GM23338 (cell line): Measurements from ENCODE around the gene MIX23. TPM values are rescaled to one million over a fixed set of nuclear protein-coding genes. Genes with fewer than 3 reads are reported as not detected.

Source experiments
- ATAC-seq: fragments of 200-7000 bp; cut with Tn5 transposase; 3 replicates; pipeline ENCODE4 v1.9.1; 2020
- DNase-seq: peaks from one replicate; pipeline ENCODE4 v3.0.0-alpha.2; 2015; ENCODE audit warnings: low spot score
- H2AFZ ChIP-seq: fragments of 200-600 bp; sonication (generic); 2 replicates; pipeline ENCODE4 v1.8.0; 2016; ENCODE audit warnings: antibody characterized with exemption, mild to moderate bottlenecking, moderate library complexity
- H3F3A ChIP-seq: fragments of 200-600 bp; sonication (generic); replicated peaks from 2 replicates; pipeline ENCODE4 v1.8.0; 2017; ENCODE audit warnings: antibody characterized with exemption, mixed run types, low read depth
- H3K27ac ChIP-seq: fragments of 200-600 bp; sonication (generic); 2 replicates; pipeline ENCODE4 v1.6.1; 2016; ENCODE audit warnings: low read depth
- H3K27me3 ChIP-seq: fragments of 200-600 bp; sonication (generic); 2 replicates; pipeline ENCODE4 v1.8.0; 2016; ENCODE audit warnings: mild to moderate bottlenecking, mixed run types, moderate library complexity; ENCODE audit not compliant: insufficient read depth
- H3K36me3 ChIP-seq: fragments of 200-600 bp; sonication (generic); 2 replicates; pipeline ENCODE4 v1.8.0; 2016; ENCODE audit warnings: mild to moderate bottlenecking; ENCODE audit not compliant: insufficient read depth
- H3K4me1 ChIP-seq: fragments of 200-600 bp; sonication (generic); 2 replicates; pipeline ENCODE4 v1.8.0; 2016; ENCODE audit warnings: mild to moderate bottlenecking, moderate library complexity; ENCODE audit not compliant: insufficient read depth
- H3K4me2 ChIP-seq: fragments of 200-600 bp; sonication (generic); 2 replicates; pipeline ENCODE4 v1.7.1; 2017; ENCODE audit warnings: mixed run types
- H3K4me3 ChIP-seq: fragments of 200-600 bp; sonication (generic); 2 replicates; pipeline ENCODE4 v1.6.1; 2016; ENCODE audit warnings: mixed run types
- H3K79me2 ChIP-seq: fragments of 200-600 bp; sonication (generic); replicated peaks from 2 replicates; pipeline ENCODE4 v1.8.0; 2017; ENCODE audit warnings: mild to moderate bottlenecking; ENCODE audit not compliant: insufficient read depth
- H3K9me2 ChIP-seq: fragments of 200-600 bp; sonication (generic); 2 replicates; pipeline ENCODE4 v1.8.0; 2017; ENCODE audit not compliant: insufficient read depth
- H4K20me1 ChIP-seq: fragments of 200-600 bp; sonication (generic); replicated peaks from 2 replicates; pipeline ENCODE4 v1.8.0; 2017; ENCODE audit warnings: mild to moderate bottlenecking; ENCODE audit not compliant: insufficient read depth
- H3K27ac Mint-ChIP-seq: 2 replicates; pipeline ENCODE4 v1.8.0; 2020; ENCODE audit warnings: inconsistent platforms, mild to moderate bottlenecking, moderate library complexity, mixed read lengths
- H3K27me3 Mint-ChIP-seq: 3 replicates; pipeline ENCODE4 v1.8.0; 2022; ENCODE audit warnings: low read depth, mild to moderate bottlenecking, moderate library complexity, mixed read lengths, inconsistent platforms; ENCODE audit not compliant: insufficient read depth, poor library complexity
- H3K36me3 Mint-ChIP-seq: 3 replicates; pipeline ENCODE4 v1.8.0; 2021; ENCODE audit warnings: low read depth, mild to moderate bottlenecking, inconsistent platforms, moderate library complexity, mixed read lengths
- H3K4me1 Mint-ChIP-seq: 3 replicates; pipeline ENCODE4 v1.8.0; 2020; ENCODE audit warnings: mild to moderate bottlenecking, inconsistent platforms, mixed read lengths
- H3K4me3 Mint-ChIP-seq: 3 replicates; pipeline ENCODE4 v1.8.0; 2021; ENCODE audit warnings: moderate library complexity, mild to moderate bottlenecking, inconsistent platforms, mixed read lengths
- H3K9me3 Mint-ChIP-seq: 3 replicates; pipeline ENCODE4 v1.8.0; 2020; ENCODE audit warnings: moderate library complexity, mild to moderate bottlenecking, inconsistent platforms, mixed read lengths
- EZH2phosphoT487 ChIP-seq: fragments of 200-600 bp; sonication (generic); IDR thresholded peaks from one replicate; pipeline ENCODE4 v1.8.1; 2018; ENCODE audit warnings: antibody characterized with exemption; ENCODE audit not compliant: unreplicated experiment
- NANOG ChIP-seq: IDR thresholded peaks from 2 replicates; pipeline ENCODE4 v1.6.1; 2016; ENCODE audit warnings: antibody characterized with exemption, borderline replicate concordance
- POLR2AphosphoS5 ChIP-seq: IDR thresholded peaks from 2 replicates; pipeline ENCODE4 v1.6.1; 2016; ENCODE audit warnings: antibody characterized with exemption, low read depth
- STAT1 ChIP-seq: IDR thresholded peaks from one replicate; pipeline ENCODE4 v1.6.1; 2016; ENCODE audit warnings: antibody characterized with exemption; ENCODE audit not compliant: unreplicated experiment
- ZNF114 ChIP-seq: fragments of 250-450 bp; sonication (Bioruptor Pico); IDR thresholded peaks from 2 replicates; pipeline ENCODE4 v1.5.0; 2020; ENCODE audit warnings: mild to moderate bottlenecking, moderate library complexity
- polyA plus RNA-seq: library from polyadenylated mRNA; unstranded; fragments of >200 nt; fragmentation: Nextera tagmentation; extraction: Ambion mirVana; gene quantifications from 2 replicates; pipeline ENCODE4 v1.2.1, GENCODE V29; 2016
- total RNA-seq: library from RNA; depleted of rRNA; stranded (reverse); fragments of >200 nt; shearing (Covaris generic); gene quantifications from 2 replicates; pipeline ENCODE4 v1.2.3, GENCODE V29; 2014
- TF ChIP-seq, protein P1 (sequence below), 2 experiments: fragments of 200-600 bp in 1 of 2; sonication (generic) in 1 of 2; conservative IDR thresholded peaks; 2 replicates each; pipeline versions ENCODE4 v1.5.1 to v1.6.1; 2016 to 2017; ENCODE audit warnings: antibody characterized with exemption in 2 of 2, low read depth in 2 of 2, mild to moderate bottlenecking in 2 of 2, moderate library complexity in 1 of 2
- TF ChIP-seq, protein P2 (sequence below): IDR thresholded peaks from one replicate; pipeline ENCODE4 v1.6.1; 2018; ENCODE audit warnings: antibody characterized with exemption; ENCODE audit not compliant: unreplicated experiment
- TF ChIP-seq, protein P3 (sequence below): IDR thresholded peaks from 2 replicates; pipeline ENCODE4 v1.6.1; 2016; ENCODE audit warnings: antibody characterized with exemption

Gene MIX23
- total and polyA plus RNA-seq, 2 experiments from 2014 or later = 57.7 to 146 TPM

DNA sequence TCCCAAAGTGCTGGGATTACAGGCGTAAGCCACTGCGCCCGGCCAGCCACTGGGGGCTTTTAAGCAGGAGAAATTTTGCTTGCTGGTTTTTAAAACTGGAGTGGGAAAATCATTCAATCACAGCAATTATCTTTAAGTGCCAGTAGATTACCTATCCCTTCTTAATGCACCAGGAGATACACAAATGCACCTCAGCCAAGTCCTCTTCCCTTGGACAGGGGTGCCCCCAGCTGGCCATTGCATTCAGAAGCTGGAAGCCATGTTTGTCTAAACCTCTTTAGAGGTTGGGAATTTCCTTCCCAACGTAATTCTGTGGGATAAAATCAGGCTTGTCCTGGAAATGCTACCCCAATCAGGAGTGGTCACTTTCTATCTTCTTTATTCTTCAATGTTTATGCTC lies 26.6 kb downstream of the MIX23 start:
- Mint-ChIP-seq H3K4me1 (no peaks in the 10 kb centered on the region), H3K36me3 (peaks cover 16% of the 10 kb centered on the region; the same call in 2 of the 3 replicates), H3K9me3 (no peaks in the 10 kb centered on the region), H3K4me3 (no peak overlapping the region), H3K27ac (no peak overlapping the region), H3K27me3 (peaks cover 5% of the 10 kb centered on the region)
- no peaks in the 10 kb centered on the region for H4K20me1 ChIP-seq
- no peaks in the 10 kb centered on the region; the same call in 1 of the 2 replicates for H3K36me3 ChIP-seq
- TF ChIP-seq, protein P1, sequence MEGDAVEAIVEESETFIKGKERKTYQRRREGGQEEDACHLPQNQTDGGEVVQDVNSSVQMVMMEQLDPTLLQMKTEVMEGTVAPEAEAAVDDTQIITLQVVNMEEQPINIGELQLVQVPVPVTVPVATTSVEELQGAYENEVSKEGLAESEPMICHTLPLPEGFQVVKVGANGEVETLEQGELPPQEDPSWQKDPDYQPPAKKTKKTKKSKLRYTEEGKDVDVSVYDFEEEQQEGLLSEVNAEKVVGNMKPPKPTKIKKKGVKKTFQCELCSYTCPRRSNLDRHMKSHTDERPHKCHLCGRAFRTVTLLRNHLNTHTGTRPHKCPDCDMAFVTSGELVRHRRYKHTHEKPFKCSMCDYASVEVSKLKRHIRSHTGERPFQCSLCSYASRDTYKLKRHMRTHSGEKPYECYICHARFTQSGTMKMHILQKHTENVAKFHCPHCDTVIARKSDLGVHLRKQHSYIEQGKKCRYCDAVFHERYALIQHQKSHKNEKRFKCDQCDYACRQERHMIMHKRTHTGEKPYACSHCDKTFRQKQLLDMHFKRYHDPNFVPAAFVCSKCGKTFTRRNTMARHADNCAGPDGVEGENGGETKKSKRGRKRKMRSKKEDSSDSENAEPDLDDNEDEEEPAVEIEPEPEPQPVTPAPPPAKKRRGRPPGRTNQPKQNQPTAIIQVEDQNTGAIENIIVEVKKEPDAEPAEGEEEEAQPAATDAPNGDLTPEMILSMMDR (conservative IDR thresholded peaks at IDR 0.05; ENCODE audit: low read depth in 2 of 2) = peak; percentile 72 to 84
- TF ChIP-seq ZNF114 (CRISPR knock-in tag) = no peak
- H3K4me2 ChIP-seq = no peak overlapping the region
- H3K27ac ChIP-seq = no peak overlapping the region
- H3K79me2 ChIP-seq = no peaks in the 10 kb centered on the region
- DNase-seq (peak; percentile 75), ATAC-seq (peak; percentile 85)
- no peak overlapping the region for H3K4me3 ChIP-seq
- H3K9me2 ChIP-seq = no peaks in the 10 kb centered on the region
- no peaks in the 10 kb centered on the region for H3K27me3 ChIP-seq
- H2AFZ ChIP-seq = no peak overlapping the region
- no peaks in the 10 kb centered on the region for H3F3A ChIP-seq
- no peaks in the 10 kb centered on the region for H3K4me1 ChIP-seq

DNA sequence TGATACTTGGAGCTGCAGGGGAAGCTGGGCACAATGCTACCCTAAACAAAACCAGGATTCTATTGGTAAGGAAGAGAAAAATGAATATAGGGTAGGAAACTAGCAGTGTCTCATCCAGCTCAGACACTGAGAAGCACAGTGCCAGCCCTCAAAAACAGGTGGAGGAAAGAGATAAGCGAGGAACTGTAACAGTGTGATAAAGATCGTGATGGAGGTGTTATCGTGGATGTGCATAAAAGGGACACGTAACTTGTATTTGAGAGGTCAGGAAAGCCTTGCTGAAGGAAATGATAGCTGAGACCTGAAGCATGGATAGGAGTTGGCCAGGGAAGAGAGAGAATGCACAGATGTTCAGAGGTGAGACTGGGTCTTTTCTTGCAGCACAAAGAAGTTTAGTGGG lies 27.4 kb downstream of the MIX23 start:
- ATAC-seq (no peak), DNase-seq (no peak)
- no peak overlapping the region for H2AFZ ChIP-seq
- H4K20me1 ChIP-seq = no peaks in the 10 kb centered on the region
- Mint-ChIP-seq H3K27ac (no peak overlapping the region), H3K4me3 (no peak overlapping the region), H3K27me3 (peaks cover 5% of the 10 kb centered on the region), H3K9me3 (no peaks in the 10 kb centered on the region), H3K36me3 (peaks cover 13% of the 10 kb centered on the region; the same call in 2 of the 3 replicates), H3K4me1 (no peaks in the 10 kb centered on the region)
- no peaks in the 10 kb centered on the region for H3F3A ChIP-seq
- H3K4me2 ChIP-seq = no peak overlapping the region
- H3K9me2 ChIP-seq = no peaks in the 10 kb centered on the region
- no peak overlapping the region for H3K27ac ChIP-seq
- H3K4me1 ChIP-seq = no peaks in the 10 kb centered on the region
- no peak for TF ChIP-seq EZH2phosphoT487
- TF ChIP-seq POLR2AphosphoS5 = no peak
- TF ChIP-seq, protein P2, sequence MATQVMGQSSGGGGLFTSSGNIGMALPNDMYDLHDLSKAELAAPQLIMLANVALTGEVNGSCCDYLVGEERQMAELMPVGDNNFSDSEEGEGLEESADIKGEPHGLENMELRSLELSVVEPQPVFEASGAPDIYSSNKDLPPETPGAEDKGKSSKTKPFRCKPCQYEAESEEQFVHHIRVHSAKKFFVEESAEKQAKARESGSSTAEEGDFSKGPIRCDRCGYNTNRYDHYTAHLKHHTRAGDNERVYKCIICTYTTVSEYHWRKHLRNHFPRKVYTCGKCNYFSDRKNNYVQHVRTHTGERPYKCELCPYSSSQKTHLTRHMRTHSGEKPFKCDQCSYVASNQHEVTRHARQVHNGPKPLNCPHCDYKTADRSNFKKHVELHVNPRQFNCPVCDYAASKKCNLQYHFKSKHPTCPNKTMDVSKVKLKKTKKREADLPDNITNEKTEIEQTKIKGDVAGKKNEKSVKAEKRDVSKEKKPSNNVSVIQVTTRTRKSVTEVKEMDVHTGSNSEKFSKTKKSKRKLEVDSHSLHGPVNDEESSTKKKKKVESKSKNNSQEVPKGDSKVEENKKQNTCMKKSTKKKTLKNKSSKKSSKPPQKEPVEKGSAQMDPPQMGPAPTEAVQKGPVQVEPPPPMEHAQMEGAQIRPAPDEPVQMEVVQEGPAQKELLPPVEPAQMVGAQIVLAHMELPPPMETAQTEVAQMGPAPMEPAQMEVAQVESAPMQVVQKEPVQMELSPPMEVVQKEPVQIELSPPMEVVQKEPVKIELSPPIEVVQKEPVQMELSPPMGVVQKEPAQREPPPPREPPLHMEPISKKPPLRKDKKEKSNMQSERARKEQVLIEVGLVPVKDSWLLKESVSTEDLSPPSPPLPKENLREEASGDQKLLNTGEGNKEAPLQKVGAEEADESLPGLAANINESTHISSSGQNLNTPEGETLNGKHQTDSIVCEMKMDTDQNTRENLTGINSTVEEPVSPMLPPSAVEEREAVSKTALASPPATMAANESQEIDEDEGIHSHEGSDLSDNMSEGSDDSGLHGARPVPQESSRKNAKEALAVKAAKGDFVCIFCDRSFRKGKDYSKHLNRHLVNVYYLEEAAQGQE = no peak
- TF ChIP-seq, protein P3, sequence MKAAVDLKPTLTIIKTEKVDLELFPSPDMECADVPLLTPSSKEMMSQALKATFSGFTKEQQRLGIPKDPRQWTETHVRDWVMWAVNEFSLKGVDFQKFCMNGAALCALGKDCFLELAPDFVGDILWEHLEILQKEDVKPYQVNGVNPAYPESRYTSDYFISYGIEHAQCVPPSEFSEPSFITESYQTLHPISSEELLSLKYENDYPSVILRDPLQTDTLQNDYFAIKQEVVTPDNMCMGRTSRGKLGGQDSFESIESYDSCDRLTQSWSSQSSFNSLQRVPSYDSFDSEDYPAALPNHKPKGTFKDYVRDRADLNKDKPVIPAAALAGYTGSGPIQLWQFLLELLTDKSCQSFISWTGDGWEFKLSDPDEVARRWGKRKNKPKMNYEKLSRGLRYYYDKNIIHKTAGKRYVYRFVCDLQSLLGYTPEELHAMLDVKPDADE = no peak
- no peak for TF ChIP-seq STAT1
- TF ChIP-seq NANOG = no peak
- TF ChIP-seq ZNF114 (CRISPR knock-in tag) = no peak
- no peaks in the 10 kb centered on the region for H3K27me3 ChIP-seq
- H3K36me3 ChIP-seq = no peaks in the 10 kb centered on the region; the same call in 1 of the 2 replicates
- no peak overlapping the region for H3K4me3 ChIP-seq
- no peaks in the 10 kb centered on the region for H3K79me2 ChIP-seq
